Thyroid gland (tissue), 4 donors: Measurements from ENCODE around the gene FMN1.

Experiments
- POLR2A ChIP-seq, 2 donors: fragments of 450-650 bp; IDR thresholded peaks; one replicate each; pipeline ENCODE4 v1.6.1; 2017; ENCODE audit warnings: antibody characterized with exemption in 2 of 2, mild to moderate bottlenecking in 2 of 2, moderate library complexity in 1 of 2
- TF ChIP-seq, protein P1 (sequence below), 6 experiments: fragments of 200-600 bp in 3 of 6; fragments of 450-650 bp in 3 of 6; sonication (generic) in 3 of 6; IDR thresholded peaks; one replicate each; pipeline ENCODE4 v1.5.1; 2016 to 2019; ENCODE audit warnings: antibody characterized with exemption in 6 of 6, mild to moderate bottlenecking in 2 of 6, inconsistent platforms in 1 of 6, moderate library complexity in 1 of 6

DNA sequence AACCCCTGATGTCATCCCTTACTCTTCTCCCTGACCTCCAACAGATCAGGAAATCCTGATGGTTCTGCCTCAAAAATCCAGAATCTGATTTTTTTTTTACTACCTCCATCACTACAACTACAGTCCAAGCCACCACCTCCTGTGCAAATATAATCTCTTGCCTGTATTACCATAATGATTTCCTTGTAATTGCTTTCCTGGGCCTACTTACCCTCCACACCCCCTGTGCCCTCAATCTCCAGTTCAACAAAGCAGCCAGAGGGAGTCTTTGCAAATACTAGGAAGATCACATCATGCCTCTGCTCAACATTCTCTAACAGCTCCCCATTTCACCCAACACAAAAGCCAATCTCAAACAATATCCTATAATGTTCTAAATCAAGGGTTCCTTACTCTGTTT is 159.9 kb downstream of the FMN1 start:
- TF ChIP-seq, protein P1, sequence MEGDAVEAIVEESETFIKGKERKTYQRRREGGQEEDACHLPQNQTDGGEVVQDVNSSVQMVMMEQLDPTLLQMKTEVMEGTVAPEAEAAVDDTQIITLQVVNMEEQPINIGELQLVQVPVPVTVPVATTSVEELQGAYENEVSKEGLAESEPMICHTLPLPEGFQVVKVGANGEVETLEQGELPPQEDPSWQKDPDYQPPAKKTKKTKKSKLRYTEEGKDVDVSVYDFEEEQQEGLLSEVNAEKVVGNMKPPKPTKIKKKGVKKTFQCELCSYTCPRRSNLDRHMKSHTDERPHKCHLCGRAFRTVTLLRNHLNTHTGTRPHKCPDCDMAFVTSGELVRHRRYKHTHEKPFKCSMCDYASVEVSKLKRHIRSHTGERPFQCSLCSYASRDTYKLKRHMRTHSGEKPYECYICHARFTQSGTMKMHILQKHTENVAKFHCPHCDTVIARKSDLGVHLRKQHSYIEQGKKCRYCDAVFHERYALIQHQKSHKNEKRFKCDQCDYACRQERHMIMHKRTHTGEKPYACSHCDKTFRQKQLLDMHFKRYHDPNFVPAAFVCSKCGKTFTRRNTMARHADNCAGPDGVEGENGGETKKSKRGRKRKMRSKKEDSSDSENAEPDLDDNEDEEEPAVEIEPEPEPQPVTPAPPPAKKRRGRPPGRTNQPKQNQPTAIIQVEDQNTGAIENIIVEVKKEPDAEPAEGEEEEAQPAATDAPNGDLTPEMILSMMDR (IDR thresholded peaks at IDR 0.05), result no peak
- TF ChIP-seq POLR2A (IDR thresholded peaks at IDR 0.05), result no peak
